Esophagus muscularis mucosa (tissue), 4 donors: Measurements from ENCODE around the gene XG.

Experiments used
- CTCF ChIP-seq, 3 experiments: fragments of 200-600 bp in 2 of 3; fragments of 450-650 bp in 1 of 3; sonication (generic) in 2 of 3; IDR thresholded peaks; one replicate each; pipeline ENCODE4 v1.5.1; 2017 to 2019; ENCODE audit warnings: antibody characterized with exemption in 3 of 3, mild to moderate bottlenecking in 2 of 3, moderate library complexity in 1 of 3
- EP300 ChIP-seq: sonication (generic); formaldehyde crosslinking; IDR thresholded peaks from one replicate; pipeline ENCODE4 v1.6.1; 2017; ENCODE audit warnings: antibody characterized with exemption
- POLR2A ChIP-seq: fragments of 450-650 bp; IDR thresholded peaks from one replicate; pipeline ENCODE4 v1.6.1; 2017; ENCODE audit warnings: antibody characterized with exemption, moderate library complexity, mild to moderate bottlenecking, low read depth
- POLR2AphosphoS5 ChIP-seq, 2 donors: sonication (generic); formaldehyde crosslinking; IDR thresholded peaks; one replicate each; pipeline ENCODE4 v1.6.1; 2017; ENCODE audit warnings: antibody characterized with exemption in 2 of 2

- no peak for TF ChIP-seq POLR2A
- peak in 2 of 3 experiments; percentile 34 for TF ChIP-seq CTCF (IDR thresholded peaks at IDR 0.05)
- no peak for TF ChIP-seq POLR2AphosphoS5 (IDR thresholded peaks at IDR 0.05)
- TF ChIP-seq EP300 = no peak
Observed at GRCh38 chrX:2819345-2820135, 67.7 kb downstream of the XG start.
